Stromal cell of bone marrow (primary cell): ENCODE results near the gene CCSER1.
A peak's percentile ranks its signal among the peaks of the same experiment; 100 is the strongest.

Experiments used
- DNase-seq: peaks from one replicate; pipeline ENCODE4 v3.0.0-alpha.2; 2012; ENCODE audit warnings: low read depth

CCSER1 gene

DNA sequence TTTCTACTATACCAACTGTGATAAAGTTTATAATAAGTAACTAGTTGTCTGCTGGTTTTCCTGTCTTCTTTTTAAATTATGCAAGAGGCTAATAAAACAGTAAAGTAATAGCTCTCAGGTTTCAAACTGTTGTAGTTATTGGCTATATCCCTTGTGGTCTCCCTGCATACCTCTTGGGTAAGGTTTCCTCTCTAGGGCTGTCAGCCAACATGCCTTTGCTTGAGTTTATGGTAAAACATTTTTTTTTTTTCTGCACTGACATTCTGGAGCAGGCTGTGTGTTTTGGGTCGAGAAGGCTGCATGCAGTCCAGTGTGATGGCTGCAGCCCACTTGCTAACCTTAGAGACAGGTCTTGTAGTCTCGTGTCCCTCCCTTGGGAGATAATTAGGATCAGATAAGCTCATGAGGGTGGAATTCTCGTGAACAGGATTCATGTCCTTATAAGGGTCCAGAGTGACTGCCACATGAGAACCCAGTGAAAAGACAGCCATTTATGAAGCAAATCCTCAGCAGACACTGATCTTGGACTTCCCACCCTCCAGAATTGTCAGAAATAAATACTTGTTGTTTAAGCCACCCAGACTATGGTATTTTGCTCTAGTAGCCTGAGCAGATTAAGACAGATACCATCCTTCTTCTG is 831.2 kb downstream of the CCSER1 start:
- peak; percentile 10 for DNase-seq

DNA sequence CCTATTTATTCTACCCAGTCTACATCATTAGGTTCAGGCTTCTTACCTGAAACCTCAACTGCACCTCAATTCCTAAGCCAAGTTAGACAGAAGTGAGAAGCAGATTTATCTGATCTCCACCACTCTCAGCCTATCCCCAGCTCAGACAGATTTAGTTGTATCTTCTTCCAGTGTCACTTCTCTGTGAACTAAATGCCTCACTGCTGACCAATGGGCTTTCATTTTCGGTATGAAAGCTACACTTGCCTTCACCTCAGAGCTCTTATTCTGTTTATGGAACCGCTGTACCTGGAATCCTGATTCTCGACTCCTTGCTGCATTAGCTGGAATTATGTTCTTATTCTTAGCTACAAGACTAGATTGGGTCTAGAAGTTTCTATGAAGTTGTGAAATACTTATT is 833.2 kb downstream of the CCSER1 start:
- DNase-seq: no peak

DNA sequence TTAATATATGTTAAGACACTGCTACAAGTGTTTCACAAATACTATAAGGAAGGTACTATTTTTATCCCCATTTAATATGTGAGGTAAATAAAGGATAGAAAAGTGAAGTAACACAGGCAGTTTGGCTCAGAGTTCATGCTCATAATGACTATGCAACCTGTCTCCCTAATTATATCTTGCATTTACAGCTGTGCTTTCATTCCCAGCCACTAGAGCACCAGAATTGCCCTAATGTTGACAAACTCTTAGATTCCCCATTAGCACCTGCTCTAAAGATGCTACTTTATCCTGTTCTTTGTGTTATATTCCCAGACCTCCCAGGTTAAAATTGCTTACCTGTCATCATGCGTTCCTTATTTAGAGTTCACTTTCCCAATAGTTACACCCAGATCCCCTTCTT is 833.6 kb downstream of the CCSER1 start:
- no peak for DNase-seq

DNA sequence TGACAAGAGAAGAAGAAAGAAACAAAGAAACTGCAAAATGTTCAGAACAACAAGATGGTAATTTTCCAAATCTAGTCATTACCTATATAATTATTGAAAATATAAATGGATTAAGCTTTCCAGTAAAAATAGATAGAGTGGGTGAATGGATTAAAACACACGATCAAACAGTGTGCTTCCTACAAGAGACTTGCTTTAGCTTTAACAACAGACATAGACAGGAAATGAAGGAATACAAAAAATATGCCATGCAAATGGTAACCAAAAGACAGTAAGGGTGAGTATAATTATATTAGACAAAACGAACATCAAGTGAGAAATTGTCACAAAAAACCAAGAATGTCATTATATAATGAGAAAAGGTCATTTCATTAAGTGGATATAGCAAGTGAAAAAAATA is 842.8 kb downstream of the CCSER1 start:
- no peak for DNase-seq

DNA sequence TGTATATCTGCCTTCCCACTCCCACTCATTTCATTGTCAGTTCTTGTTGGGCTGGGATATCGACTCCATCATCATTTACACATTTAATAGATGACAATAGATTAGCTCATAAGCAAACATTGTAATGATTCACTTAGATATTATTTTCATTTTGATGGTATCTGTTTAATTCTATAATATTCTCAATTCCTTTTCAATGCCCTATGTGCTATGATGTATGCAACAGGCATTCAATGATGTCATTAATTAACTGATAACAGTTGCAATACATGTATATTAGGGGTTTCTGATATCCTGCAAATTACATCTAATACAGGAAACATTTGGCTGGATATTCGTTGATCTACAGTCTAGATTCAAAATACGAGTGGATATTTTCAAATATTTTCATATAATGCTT is 850.5 kb downstream of the CCSER1 start:
- DNase-seq: no peak

DNA sequence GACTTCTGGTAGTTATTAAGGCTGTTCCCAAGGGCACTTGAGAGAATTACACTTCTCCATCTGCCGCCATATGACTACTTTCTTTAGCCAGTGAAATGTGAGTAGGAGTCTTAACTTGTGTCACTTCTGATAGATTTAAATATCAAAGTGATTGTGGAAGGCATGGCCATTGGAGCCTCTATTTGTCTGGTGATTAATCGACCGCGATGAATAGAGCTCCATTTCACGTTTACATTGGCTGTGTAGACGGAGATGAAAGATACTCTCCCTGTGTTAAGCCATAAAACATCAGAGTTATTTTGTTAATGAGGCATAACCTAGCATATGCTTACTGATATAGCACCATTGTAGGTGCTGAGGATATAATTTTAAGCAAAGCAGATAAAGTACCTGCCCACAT is 852.4 kb downstream of the CCSER1 start:
- no peak for DNase-seq

DNA sequence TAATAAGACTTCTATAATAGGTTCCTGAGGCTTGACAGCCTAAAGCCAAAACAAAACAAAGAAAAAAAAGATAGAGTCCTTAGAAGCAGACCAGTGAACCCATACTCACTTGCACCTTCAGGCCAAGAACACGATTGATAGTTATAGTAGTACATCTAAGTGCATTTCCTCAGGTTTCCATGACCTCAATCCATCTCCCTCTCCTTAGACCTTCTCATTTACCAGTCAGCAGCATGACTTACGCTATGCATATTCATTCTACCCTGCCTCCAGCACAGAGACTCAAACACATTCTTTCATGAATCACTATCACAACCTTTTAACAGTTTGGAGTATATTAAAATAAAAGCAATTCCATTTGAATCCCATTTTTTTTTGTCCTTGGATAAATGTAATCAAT is 855.6 kb downstream of the CCSER1 start:
- DNase-seq: no peak

DNA sequence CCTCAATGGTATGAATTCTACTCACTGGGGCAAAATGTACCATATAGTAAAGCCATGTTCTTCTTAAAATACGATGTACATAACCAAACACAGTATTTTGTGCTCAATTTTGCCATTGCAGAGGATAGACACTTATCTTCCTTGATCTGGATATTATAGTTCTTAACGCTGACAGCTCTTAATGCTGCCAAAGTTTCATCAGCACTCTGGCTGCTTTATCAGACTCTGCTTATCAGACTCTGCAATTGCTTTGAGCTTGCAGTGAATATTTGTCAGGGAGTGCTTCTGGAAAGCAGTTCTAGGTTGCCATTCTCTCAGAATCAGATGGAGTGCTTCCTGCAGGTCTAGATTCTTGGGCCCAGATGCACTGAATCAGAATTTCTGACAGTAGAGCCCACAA is 863.1 kb downstream of the CCSER1 start:
- no peak for DNase-seq

DNA sequence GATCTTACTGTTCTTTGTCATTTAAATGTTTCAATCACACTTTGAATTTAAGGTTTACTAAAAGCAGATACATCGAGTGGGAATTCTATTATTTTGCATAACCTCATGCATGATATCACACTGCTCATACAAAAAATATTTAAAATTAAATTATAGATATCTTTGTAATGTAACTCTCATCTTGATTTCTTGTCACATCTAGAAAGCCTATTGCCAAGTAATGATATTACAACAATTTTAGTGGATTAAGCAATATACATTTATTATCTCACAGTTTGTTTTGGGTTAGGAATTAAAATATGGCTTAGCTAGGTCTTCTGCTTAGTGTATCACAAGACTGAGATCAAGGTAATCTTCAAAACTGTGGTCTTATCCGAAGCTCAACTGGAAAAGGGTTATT is 865.0 kb downstream of the CCSER1 start:
- no peak for DNase-seq

DNA sequence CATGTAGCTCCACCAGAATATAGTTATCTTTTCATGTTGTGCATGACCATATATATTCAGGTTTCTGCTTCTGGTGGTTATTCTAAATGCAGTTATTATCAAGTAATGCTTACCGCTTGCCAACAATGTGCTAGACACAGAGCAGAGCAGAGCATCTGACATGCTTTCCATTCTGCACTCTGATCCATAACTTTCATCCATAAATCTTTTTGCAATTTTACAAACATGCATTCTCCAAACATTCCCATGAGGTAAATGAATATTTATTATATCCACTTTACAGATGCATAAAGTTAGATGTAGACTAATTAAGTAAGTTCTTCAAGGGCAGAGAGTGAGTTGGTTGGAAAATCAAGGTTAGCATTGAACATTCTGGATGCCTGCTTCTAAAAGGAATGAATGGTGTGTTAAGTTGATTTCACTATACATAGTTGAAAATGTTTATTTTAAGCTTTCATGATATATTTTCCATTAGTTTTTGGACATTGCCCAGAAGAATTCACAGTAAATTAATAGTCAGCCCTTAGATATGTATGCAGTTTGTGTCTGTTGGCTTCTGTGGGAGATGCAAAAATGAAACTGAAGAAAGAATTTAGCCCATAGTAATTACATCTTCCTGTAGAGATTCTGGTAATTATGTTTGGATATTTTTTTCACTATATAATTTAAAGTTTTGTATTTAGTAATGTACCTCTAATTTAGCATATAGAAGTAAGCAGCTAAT is 867.8 kb downstream of the CCSER1 start:
- DNase-seq: no peak

DNA sequence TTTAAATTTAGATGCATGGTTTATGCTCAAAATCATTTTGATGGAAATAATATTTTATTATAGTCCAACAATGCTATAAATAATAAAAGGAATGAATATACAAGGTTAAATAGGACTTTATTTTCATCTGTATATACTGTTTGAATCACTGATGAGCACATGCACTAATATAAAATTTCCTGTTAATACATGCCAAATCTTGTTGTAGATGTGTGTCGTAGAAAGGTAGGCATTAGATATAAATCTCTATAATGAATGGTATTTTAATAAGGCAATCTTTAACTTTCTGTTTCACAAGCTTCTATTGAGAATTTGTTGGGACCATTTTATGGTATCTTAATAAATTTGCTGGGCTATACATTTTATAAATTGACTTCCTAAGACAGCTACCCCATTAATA is 868.8 kb downstream of the CCSER1 start:
- no peak for DNase-seq

DNA sequence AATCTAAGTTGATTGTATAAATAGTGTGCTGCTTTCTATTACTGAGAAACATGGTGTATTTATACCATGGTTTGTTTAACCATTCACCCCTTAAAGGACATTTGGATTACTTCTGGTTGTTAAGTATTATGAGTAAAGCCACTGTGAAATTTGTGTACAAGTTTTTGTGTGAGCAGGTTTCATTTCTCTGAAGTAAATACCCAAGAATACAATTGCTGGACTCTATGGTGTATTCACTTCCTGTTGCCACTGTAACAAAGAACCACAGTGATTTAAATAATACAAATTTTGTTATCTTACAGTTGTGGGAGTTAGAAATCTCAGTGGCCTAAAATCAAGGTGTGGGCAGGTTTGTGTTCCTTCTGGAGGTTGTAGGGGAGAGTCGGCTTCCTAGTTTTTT is 869.6 kb downstream of the CCSER1 start:
- no peak for DNase-seq

DNA sequence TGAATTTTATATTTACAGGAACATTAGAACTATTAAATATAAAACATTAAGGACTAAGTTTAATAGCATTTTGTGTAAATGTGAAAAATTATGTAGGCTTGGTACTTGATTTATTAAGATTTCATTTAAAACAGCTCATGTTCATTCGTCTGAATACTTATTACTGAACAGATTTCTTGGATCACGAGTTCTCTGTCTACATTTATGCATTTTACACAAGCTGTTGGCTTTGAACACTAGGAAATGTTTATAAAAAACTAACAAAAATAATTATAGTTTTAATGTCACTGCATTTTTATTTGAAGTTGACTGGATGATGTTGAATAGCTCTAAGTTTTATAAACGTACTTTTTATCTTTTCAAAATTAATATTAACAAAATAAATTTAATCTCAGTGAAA is 888.7 kb downstream of the CCSER1 start:
- no peak for DNase-seq

DNA sequence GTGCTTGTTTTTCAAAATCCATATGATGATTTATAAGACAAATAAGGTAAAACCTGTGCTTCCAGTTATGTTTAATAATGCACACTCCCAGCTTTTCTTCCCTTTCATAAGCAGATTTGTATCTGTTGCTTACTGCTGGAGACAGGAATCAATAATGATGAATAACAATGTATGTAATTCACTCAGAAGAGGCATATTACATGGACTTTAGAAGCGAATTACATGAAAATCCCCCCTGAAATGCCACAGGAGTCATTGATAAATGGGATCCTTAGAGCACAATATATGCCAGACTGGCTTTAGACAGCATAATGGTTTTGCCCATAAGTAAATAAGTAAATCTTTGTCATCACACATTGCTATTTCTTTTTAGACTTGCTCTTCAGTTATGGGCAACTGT is 892.3 kb downstream of the CCSER1 start:
- no peak for DNase-seq

DNA sequence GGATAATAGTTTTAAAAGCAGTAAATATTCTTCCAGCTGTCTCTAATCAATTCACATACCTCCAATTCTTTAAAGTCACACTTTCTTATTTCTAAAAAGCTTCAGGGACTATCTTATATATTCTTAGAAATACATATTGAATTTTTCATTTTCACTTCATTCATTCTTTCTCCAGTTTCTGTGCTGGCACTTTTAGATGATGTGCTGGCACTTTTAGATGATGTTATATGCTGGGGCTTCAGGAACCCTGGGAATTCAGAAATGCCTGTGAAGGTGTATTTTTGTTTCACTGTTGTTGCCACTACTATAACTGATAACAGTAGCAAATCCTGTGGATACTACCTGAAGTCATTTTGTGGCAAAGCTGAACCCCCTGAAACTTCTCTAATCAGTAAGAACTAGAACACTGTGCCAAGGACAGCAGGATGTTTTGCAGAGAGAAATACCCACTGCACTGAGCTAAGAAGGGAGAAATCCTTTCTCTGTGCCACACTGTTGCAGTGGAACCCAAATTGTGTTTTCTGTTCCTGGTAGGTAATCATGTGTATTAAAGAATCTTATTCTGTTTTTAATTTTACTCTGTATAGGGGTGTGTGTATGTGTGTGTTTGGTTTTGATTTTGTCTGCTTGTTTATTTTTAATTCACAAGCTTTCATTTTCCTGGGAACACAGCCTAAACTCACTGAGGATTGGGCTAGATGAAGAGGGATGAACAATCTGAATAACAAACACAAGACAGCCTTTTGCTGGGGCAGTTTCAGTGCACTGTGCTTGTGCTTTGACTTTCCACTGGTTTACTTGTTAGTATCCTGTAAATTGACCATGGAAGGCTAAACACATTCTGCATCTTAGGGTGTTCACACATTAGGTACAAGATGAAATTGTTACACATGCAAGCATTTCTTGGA is 898.3 kb downstream of the CCSER1 start:
- no peak for DNase-seq

DNA sequence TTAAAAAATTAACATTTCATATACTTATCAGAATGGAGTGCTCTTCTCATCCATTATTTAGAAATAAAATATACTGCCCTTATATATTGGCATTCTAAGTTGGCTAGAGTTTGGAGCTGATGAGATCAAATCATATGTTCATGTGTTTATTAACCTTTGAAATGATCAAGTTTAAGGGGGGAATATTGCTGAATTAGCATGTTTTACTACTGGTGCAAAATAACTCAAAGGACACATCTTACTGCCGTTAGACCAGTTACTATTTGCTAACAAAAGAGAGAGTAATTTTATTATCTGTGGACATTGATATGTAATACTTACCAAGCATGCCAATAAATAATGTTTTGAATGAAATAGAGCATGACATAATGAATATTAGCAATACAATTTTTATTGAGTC is 901.0 kb downstream of the CCSER1 start:
- DNase-seq: no peak

DNA sequence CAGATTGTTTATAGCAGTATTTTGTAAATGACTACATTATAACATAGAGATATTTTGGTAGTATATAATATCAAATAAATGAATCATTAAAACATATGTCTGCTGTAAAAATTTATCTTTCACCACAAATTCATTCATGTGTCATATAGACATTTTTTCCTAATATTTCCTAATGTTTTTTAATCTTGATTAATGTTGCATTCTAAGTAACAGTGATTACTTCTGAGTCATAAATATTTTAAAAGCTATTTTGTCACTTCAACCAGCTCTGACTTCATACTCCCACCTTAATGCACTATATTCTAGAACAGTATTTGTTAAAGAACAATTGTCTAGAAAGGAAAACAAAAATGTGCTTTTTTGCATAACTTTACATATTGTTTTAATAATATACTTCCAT is 904.6 kb downstream of the CCSER1 start:
- DNase-seq: no peak

DNA sequence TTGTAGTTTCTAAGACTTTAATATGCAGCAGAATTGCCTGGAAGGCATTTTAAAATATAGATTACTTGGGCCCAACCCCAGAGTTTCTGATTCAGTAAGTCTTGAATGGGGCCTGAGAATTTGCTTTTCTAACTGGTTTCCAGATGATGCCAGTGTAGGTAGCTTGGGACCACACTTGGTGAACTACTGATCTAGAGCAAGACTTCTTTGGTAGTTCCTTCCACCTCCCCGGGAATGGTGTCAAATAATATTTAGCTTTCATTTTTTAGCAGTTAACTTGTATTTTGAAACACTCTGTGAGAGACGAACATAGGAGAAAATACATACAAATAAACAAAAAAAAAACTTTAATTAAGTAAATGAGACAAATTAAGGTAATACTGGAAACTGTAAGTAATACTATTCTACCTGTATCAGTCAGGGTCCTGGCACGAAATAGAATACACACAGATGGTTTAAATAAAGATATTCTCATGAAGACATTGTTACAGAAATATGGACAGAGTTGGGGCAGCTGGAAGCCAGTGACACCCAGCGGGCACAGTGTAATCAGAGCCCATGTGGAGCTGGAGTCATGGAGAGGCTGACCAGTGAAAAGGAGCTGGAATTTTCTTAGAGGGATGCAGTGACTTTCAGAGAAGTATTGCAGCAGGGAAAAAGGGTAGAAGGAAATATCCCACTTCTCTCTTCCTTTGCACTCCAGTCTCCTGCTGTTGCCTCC is 905.7 kb downstream of the CCSER1 start:
- DNase-seq: no peak

DNA sequence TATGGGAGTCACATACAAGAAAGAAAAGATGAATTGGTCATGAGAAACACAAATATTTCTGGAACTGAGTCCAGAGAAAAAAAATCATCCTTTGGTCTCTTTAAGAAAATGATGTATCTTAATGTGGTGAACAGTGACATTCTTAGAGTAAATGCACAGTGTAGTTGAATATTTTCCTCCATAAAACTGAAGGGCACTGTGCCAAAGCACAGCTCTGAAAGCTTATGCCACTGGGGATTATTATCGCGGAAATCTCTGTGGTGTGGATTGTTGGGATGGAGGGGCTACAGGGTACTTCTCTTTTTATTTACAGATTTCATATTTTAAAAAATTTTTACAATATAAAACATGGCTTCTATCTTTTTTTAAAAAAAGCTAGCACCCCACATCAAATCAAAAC is 908.1 kb downstream of the CCSER1 start:
- DNase-seq: no peak

DNA sequence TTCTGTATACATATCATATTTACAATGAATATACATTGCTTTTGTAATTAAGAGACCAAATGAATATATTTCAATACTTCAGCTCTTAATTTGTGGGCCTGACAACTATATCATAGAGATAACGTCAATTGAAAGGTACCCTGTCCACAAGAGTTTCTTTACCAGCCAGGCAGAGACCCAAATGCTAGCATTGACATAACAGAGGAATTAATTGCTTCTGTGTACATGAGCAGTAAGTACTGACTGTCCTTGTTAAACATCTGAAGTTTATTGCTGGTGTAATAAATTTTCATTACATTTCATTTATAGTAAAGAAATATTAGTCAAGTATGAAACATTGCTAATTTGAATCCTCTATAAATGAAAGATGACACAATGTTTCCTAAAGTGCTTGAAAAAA is 910.8 kb downstream of the CCSER1 start:
- no peak for DNase-seq

DNA sequence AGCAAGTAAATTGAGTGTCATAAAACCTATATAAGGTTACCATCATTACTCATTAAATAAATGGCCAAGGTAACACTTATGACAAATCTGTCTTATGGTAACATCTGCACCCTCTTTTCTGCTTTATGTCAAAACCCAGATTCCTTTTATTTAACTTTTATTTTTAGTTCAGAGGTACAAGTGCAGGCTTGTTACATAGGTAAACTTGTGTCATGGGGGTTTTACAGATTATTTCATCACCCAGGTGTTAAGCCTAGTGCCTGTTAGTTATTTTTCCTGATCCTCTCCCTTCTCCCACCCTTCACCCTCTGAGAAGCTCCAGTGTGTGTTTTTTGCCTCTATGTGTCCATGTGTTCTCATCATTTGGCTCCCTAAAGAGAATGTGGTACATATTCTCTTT is 930.7 kb downstream of the CCSER1 start:
- DNase-seq: no peak

DNA sequence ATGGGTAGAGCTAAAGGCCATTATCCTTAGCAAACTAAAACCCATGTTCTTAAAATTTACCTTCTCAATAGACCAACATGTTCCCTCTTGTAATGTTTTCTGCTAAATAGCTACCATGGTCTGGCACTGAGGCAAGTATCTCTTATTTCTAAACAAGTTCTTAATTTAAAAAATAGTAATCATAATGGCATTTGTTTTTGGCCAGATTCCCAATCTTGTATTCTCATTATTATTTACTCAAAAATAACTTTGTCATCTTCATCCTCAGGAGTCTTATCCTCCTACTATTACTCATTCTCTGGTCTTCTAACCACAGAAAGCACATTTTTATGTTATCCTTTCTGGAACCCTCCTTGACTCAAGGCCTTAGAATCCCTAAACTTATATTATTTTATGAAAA is 931.2 kb downstream of the CCSER1 start:
- no peak for DNase-seq
